HG03108 (cell line): ENCODE data around the gene TSPOAP1.

Experiments used
- ATAC-seq: cut with Tn5 transposase; IDR thresholded peaks from one replicate; pipeline ENCODE4 v1.9.1; 2021; ENCODE audit warnings: moderate library complexity; ENCODE audit not compliant: unreplicated experiment

The TSPOAP1 gene

GRCh38 chr17:58328195-58329034, at the start of gene TSPOAP1:
Gene TSPOAP1, minus strand, starts transcription at chr17:58328795. Its CDS starts 875 bp downstream, at chr17:58327920.
- peak; percentile 14 for ATAC-seq

- no peak for ATAC-seq
These were observed 49.1 kb upstream of the TSPOAP1 start for GRCh38 chr17:58377661-58378060.

GRCh38 chr17:58377093-58377601, 48.6 kb upstream of the TSPOAP1 start:
- ATAC-seq: no peak

GRCh38 chr17:58376472-58377000, 47.9 kb upstream of the TSPOAP1 start:
- no peak for ATAC-seq

- no peak for ATAC-seq
These were observed 47.2 kb upstream of the TSPOAP1 start for GRCh38 chr17:58375811-58376210.

GRCh38 chr17:58375256-58375655, 46.7 kb upstream of the TSPOAP1 start:
- no peak for ATAC-seq

- ATAC-seq: no peak
These were observed 45.3 kb upstream of the TSPOAP1 start for GRCh38 chr17:58373923-58374322.

GRCh38 chr17:58373003-58373402, 44.4 kb upstream of the TSPOAP1 start:
- no peak for ATAC-seq

GRCh38 chr17:58371300-58371950, 42.8 kb upstream of the TSPOAP1 start:
- no peak for ATAC-seq

- ATAC-seq: no peak
These were observed 42.1 kb upstream of the TSPOAP1 start for GRCh38 chr17:58370716-58371115.

- no peak for ATAC-seq
These were observed 41.7 kb upstream of the TSPOAP1 start for GRCh38 chr17:58370309-58370708.

- no peak for ATAC-seq
These were observed 40.8 kb upstream of the TSPOAP1 start for GRCh38 chr17:58369214-58370031.

GRCh38 chr17:58368860-58369213, 40.2 kb upstream of the TSPOAP1 start:
- no peak for ATAC-seq

GRCh38 chr17:58367461-58367860, 38.9 kb upstream of the TSPOAP1 start:
- ATAC-seq: no peak

GRCh38 chr17:58365980-58366595, 37.5 kb upstream of the TSPOAP1 start:
- ATAC-seq: no peak

- no peak for ATAC-seq
These were observed 36.8 kb upstream of the TSPOAP1 start for GRCh38 chr17:58365185-58365979.

GRCh38 chr17:58364270-58364942, 35.8 kb upstream of the TSPOAP1 start:
- no peak for ATAC-seq

GRCh38 chr17:58363457-58364185, 35.0 kb upstream of the TSPOAP1 start:
- ATAC-seq: no peak
